Endodermal cell (in vitro differentiated cells): ENCODE measurements around the gene TOP2A. TPM values are rescaled to one million over a fixed set of nuclear protein-coding genes. Genes with fewer than 3 reads are reported as not detected.
A peak's percentile ranks its signal among the peaks of the same experiment; 100 is the strongest.

ENCODE experiments used
- DNase-seq: peaks from one replicate; pipeline ENCODE4 v3.0.0-alpha.2; 2017
- H3K27ac ChIP-seq: 2 replicates; pipeline ENCODE4 v1.5.1; 2013; ENCODE audit warnings: mild to moderate bottlenecking, low read depth, low read length, moderate library complexity
- H3K27me3 ChIP-seq: 2 replicates; pipeline ENCODE4 v1.6.1; 2013; ENCODE audit warnings: mild to moderate bottlenecking, low read length, moderate library complexity; ENCODE audit not compliant: insufficient read depth, control insufficient read depth, poor library complexity, severe bottlenecking
- H3K36me3 ChIP-seq: 2 replicates; pipeline ENCODE4 v1.7.0; 2013; ENCODE audit warnings: mild to moderate bottlenecking, low read length, moderate library complexity; ENCODE audit not compliant: control insufficient read depth, insufficient read depth
- H3K4me1 ChIP-seq: one replicate; pipeline ENCODE4 v1.7.0; 2013; ENCODE audit warnings: low read length; ENCODE audit not compliant: control insufficient read depth, insufficient read depth
- H3K4me3 ChIP-seq: 2 replicates; pipeline ENCODE4 v1.5.1; 2013; ENCODE audit warnings: mild to moderate bottlenecking, low read length, moderate library complexity
- H3K9ac ChIP-seq: 2 replicates; pipeline ENCODE4 v1.6.1; 2013; ENCODE audit warnings: mild to moderate bottlenecking, low read length, moderate library complexity; ENCODE audit not compliant: poor library complexity, severe bottlenecking; ENCODE audit errors: extremely low read depth
- H3K9me3 ChIP-seq: 2 replicates; pipeline ENCODE4 v1.6.1; 2013; ENCODE audit warnings: mild to moderate bottlenecking, low read length, moderate library complexity; ENCODE audit not compliant: control insufficient read depth
- H3K27ac Mint-ChIP-seq: 2 replicates; pipeline ENCODE4 v1.8.0; 2020; ENCODE audit warnings: mixed read lengths
- H3K27me3 Mint-ChIP-seq: 2 replicates; pipeline ENCODE4 v1.8.0; 2021; ENCODE audit warnings: mild to moderate bottlenecking, mixed read lengths; ENCODE audit not compliant: insufficient read depth
- H3K36me3 Mint-ChIP-seq: 2 replicates; pipeline ENCODE4 v1.8.0; 2020; ENCODE audit warnings: low read depth, mixed read lengths
- H3K4me1 Mint-ChIP-seq: 2 replicates; pipeline ENCODE4 v1.8.0; 2020; ENCODE audit warnings: mixed read lengths
- H3K4me3 Mint-ChIP-seq: 2 replicates; pipeline ENCODE4 v1.8.0; 2020; ENCODE audit warnings: mild to moderate bottlenecking, moderate library complexity, mixed read lengths
- H3K9me3 Mint-ChIP-seq: 2 replicates; pipeline ENCODE4 v1.8.0; 2020; ENCODE audit warnings: mild to moderate bottlenecking, mixed read lengths
- WGBS, 2 experiments: methylation state at CpG; one replicate each; pipeline versions ENCODE4 v1.1.5 to v1.1.7; 2013; ENCODE audit warnings: missing lambda C conversion rate in 2 of 2, mixed read lengths in 1 of 2; ENCODE audit not compliant: insufficient coverage in 1 of 2, insufficient read length in 1 of 2; 5-methylcytosine and 5-hydroxymethylcytosine counted together
- total RNA-seq, 2 donors: library from RNA; stranded (reverse); fragmentation: NEBNext Ultra II Directional in 1 of 2; extraction: Animal tissue kit (Norgen Biotek cat#: 25700) in 1 of 2; gene quantifications; 2 replicates in 1 of 2; 3 replicates in 1 of 2; pipeline ENCODE4 v1.2.1, GENCODE V29; 2021
- TF ChIP-seq, protein P1 (sequence below): fragments of 200-600 bp; sonication (generic); conservative IDR thresholded peaks from 2 replicates; pipeline ENCODE4 v1.5.0; 2021; ENCODE audit warnings: antibody characterized with exemption, mild to moderate bottlenecking

TOP2A gene
- total RNA-seq, 2 donors from 2014 or later = 173 to 246 TPM

DNA sequence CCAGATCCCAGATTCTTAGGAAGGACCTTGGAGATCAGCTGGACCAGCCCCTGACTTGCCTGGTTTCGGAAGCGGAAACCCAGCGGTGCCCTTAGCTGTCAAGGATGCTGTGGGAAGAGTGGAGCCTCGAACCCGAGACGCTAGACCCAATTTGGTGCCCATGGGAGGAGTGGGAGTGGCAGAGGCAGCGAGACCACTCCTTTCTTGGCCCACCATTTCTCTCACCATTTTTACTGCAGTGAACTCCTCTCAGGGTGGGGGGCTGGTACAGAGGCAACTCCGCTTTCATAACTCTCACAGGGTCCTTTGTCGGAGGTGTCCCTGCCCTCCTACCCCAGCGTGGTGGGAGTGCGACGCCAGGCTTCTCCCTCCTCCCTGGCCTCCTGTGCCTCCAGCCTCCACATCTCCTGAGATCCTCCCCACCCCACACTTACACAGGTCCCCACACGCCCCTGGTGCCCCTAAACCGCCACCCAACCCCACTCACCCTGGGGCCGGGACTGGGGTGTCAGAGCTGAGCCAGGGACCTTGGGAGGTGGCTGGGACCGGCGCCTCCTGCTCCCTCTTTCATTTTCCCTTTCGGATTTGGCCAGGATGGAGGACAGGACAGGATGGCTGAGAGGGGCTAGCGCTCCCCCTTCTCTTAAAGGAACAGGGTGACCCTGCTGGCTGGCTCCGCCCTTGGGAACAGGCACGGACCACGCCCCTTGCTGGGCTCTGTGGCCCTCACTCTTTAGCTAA lies 53.4 kb downstream of the TOP2A start, which contains the start of gene GJD3:
Gene GJD3 (minus strand): TSS at position 617 of the 741 bp plus-strand sequence. CDS start 922 bp downstream, outside the sequence.
- H3K4me3 ChIP-seq = peak within 1 kb of the TSS; percentile 68
- H3K9ac ChIP-seq = no peak within 1 kb of the TSS
- H3K27me3 Mint-ChIP-seq = peaks cover 46% of the 10 kb centered on the region
- H3K4me1 Mint-ChIP-seq = peaks cover 8% of the 10 kb centered on the region
- no peaks in the 10 kb centered on the region for H3K9me3 Mint-ChIP-seq
- H3K9me3 ChIP-seq = no peaks in the 10 kb centered on the region
- WGBS, 2 experiments = 49 to 67% methylated on average over 5 to 21 of the region's 22 CpGs
- peaks cover 15% of the 10 kb centered on the region for H3K27me3 ChIP-seq
- no peaks in the 10 kb centered on the region for H3K36me3 ChIP-seq
- H3K27ac Mint-ChIP-seq = no peak within 1 kb of the TSS
- TF ChIP-seq, protein P1, sequence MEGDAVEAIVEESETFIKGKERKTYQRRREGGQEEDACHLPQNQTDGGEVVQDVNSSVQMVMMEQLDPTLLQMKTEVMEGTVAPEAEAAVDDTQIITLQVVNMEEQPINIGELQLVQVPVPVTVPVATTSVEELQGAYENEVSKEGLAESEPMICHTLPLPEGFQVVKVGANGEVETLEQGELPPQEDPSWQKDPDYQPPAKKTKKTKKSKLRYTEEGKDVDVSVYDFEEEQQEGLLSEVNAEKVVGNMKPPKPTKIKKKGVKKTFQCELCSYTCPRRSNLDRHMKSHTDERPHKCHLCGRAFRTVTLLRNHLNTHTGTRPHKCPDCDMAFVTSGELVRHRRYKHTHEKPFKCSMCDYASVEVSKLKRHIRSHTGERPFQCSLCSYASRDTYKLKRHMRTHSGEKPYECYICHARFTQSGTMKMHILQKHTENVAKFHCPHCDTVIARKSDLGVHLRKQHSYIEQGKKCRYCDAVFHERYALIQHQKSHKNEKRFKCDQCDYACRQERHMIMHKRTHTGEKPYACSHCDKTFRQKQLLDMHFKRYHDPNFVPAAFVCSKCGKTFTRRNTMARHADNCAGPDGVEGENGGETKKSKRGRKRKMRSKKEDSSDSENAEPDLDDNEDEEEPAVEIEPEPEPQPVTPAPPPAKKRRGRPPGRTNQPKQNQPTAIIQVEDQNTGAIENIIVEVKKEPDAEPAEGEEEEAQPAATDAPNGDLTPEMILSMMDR = no peak
- DNase-seq = peak; percentile 85
- peak within 1 kb of the TSS; percentile 61 for H3K4me3 Mint-ChIP-seq
- no peak within 1 kb of the TSS for H3K27ac ChIP-seq
- no peaks in the 10 kb centered on the region for H3K4me1 ChIP-seq
- H3K36me3 Mint-ChIP-seq = no peaks in the 10 kb centered on the region

DNA sequence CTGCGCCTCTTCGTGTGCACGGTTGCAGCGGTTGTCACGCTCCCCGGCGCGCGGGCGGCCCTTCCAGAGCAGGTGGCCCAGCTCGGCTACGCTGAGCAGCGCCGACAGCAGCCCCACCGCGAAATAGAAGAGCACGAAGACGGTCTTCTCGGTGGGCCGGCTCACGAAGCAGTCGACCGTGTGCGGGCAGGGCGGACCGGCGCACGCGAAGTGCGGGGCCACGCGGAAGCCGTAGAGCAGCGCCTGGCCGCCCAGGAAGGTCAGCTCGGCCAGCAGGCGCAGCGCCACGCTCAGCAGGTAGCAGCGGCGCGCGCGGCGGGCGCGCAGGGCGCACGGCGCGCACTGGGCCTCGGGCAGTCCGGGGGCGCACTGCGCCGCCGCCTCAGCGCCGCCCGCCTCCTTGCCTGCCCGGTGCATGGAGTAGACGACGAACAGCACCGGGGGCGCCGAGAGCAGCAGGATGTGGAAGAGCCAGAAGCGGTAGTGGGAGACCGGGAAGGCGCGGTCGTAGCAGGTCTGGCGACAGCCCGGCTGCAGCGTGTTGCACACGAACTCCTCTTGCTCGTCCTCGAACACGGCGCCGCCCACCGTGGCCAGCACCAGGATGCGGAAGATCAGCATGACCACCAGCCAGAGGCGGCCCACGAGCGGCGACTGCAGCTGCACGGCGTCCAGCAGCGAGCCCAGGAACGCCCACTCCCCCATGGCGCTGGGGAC lies 54.4 kb downstream of the TOP2A start:
- H3K27me3 ChIP-seq = peaks cover 15% of the 10 kb centered on the region
- peaks cover 49% of the 10 kb centered on the region for H3K27me3 Mint-ChIP-seq
- H3K36me3 Mint-ChIP-seq = no peaks in the 10 kb centered on the region
- no peak overlapping the region for H3K27ac Mint-ChIP-seq
- H3K9me3 Mint-ChIP-seq = no peaks in the 10 kb centered on the region
- peaks cover 8% of the 10 kb centered on the region for H3K4me1 Mint-ChIP-seq
- H3K27ac ChIP-seq = no peak overlapping the region
- no peaks in the 10 kb centered on the region for H3K9me3 ChIP-seq
- no peaks in the 10 kb centered on the region for H3K36me3 ChIP-seq
- TF ChIP-seq, protein P1 = no peak
- H3K4me3 Mint-ChIP-seq = peak overlapping the region; percentile 61
- DNase-seq = peak; percentile 79
- 1 to 3% methylated on average over 60 to 91 of the region's 91 CpGs for WGBS, 2 experiments
- H3K9ac ChIP-seq = no peak overlapping the region
- no peaks in the 10 kb centered on the region for H3K4me1 ChIP-seq
- H3K4me3 ChIP-seq = peak overlapping the region; percentile 68

DNA sequence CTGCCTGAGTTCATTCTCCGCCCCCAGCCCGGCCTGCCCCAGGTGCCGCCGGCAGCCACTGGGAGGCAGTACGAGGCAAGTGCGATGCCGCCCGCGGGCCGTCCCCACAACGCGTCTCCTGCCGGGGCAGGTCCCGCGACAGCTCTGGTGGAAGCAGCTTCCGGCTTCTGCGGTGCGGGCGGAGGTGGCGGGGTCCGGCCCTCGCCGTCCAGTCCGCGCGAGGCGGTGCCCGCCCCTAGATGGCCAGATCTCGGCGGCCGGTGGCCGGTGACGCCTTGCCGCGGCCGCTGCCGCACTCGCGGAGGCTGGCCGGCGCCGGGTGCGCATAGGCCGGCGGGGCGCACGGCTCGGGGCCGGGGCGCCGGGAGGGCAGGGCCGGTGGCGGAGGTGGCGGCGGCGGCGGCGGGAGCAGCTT lies 55.0 kb downstream of the TOP2A start:
- no peaks in the 10 kb centered on the region for H3K36me3 Mint-ChIP-seq
- WGBS, 2 experiments = 0 to 1% methylated on average over 18 to 58 of the region's 58 CpGs
- H3K9me3 ChIP-seq = no peaks in the 10 kb centered on the region
- no peaks in the 10 kb centered on the region for H3K4me1 ChIP-seq
- H3K9me3 Mint-ChIP-seq = no peaks in the 10 kb centered on the region
- H3K4me3 Mint-ChIP-seq = peak overlapping the region; percentile 61
- H3K9ac ChIP-seq = no peak overlapping the region
- H3K36me3 ChIP-seq = no peaks in the 10 kb centered on the region
- peak; percentile 98 for DNase-seq
- H3K4me3 ChIP-seq = peak overlapping the region; percentile 68
- H3K27ac Mint-ChIP-seq = no peak overlapping the region
- TF ChIP-seq, protein P1 = peak; percentile 89
- peaks cover 49% of the 10 kb centered on the region for H3K27me3 Mint-ChIP-seq
- H3K27me3 ChIP-seq = peaks cover 15% of the 10 kb centered on the region
- peaks cover 8% of the 10 kb centered on the region for H3K4me1 Mint-ChIP-seq
- no peak overlapping the region for H3K27ac ChIP-seq
